Body of pancreas (tissue), 4 donors: ENCODE data around the gene BDP1. TPM values are rescaled to one million over a fixed set of nuclear protein-coding genes. Genes with fewer than 3 reads are reported as not detected.
"Not testable (repeated sequence)": the region's sequence is repeated elsewhere in the genome, so short reads cannot be mapped to it uniquely, and the experiment has no call there.

Source experiments
- ATAC-seq: fragments of 150-250 bp; one replicate; pipeline ENCODE4 v1.9.1; 2016
- DNase-seq, 4 donors: peaks; one replicate each; pipeline ENCODE4 v3.0.0-alpha.2; 2019
- H3K27ac ChIP-seq, 4 donors: fragments of 200-600 bp; sonication (generic); 1 replicate in 3 of 4; 2 replicates in 1 of 4; pipeline versions ENCODE4 v1.5.1 to v1.6.1; 2016 to 2019; ENCODE audit warnings: mild to moderate bottlenecking in 1 of 4, mixed read lengths in 1 of 4, moderate library complexity in 1 of 4
- H3K27me3 ChIP-seq, 2 donors: fragments of 200-600 bp; sonication (generic); one replicate each; pipeline ENCODE4 v1.6.0; 2016; ENCODE audit warnings: mild to moderate bottlenecking in 1 of 2
- H3K36me3 ChIP-seq, 2 donors: fragments of 200-600 bp; sonication (generic); replicated peaks in 1 of 2; 2 replicates each; pipeline ENCODE4 v1.5.1; 2016; ENCODE audit warnings: low read depth in 2 of 2; ENCODE audit not compliant: insufficient read depth in 1 of 2
- H3K4me1 ChIP-seq: fragments of 200-600 bp; sonication (generic); one replicate; pipeline ENCODE4 v1.6.0; 2016
- H3K4me3 ChIP-seq, 2 donors: fragments of 200-600 bp; sonication (generic); 1 replicate in 1 of 2; 2 replicates in 1 of 2; pipeline ENCODE4 v1.5.1; 2016 to 2019
- H3K9me3 ChIP-seq, 3 donors: fragments of 200-600 bp; sonication (generic); 1 replicate in 2 of 3; 2 replicates in 1 of 3; pipeline ENCODE4 v1.5.1; 2016
- CTCF ChIP-seq, 7 experiments: fragments of 450-650 bp in 4 of 7; fragments of 200-600 bp in 3 of 7; sonication (generic) in 3 of 7; IDR thresholded peaks; one replicate each; pipeline ENCODE4 v1.5.1; 2016 to 2019; ENCODE audit warnings: antibody characterized with exemption in 7 of 7
- POLR2A ChIP-seq, 3 donors: fragments of 450-650 bp; IDR thresholded peaks; one replicate each; pipeline ENCODE4 v1.6.1; 2016; ENCODE audit warnings: antibody characterized with exemption in 3 of 3, mild to moderate bottlenecking in 2 of 3
- WGBS, 2 donors: methylation state at CpG; one replicate each; pipeline ENCODE4 v1.1.5; 2017; 5-methylcytosine and 5-hydroxymethylcytosine counted together
- intact Hi-C: fragments of 100-400 bp; cut with DNase I; formaldehyde crosslinking; loops from one replicate; pipeline ENCODE4 v1.15.1; 2023
- total RNA-seq, 2 donors: library from RNA; depleted of rRNA; stranded (reverse); fragments of >200 nt; gene quantifications; one replicate each; pipeline ENCODE4 v1.1.0, GENCODE V29; 2016

Gene BDP1
- 10 to 100 TPM; 21.0 to 27.4 TPM for total RNA-seq

- Histone ChIP-seq H3K27ac (peak within 1 kb of the TSS; percentile 77 to 94 (median 90)), H3K36me3 (peaks cover 0 to 4% of the 10 kb centered on the region in 2 donors), H3K9me3 (no peaks in the 10 kb centered on the region), H3K27me3 (no peaks in the 10 kb centered on the region), H3K4me3 (peak within 1 kb of the TSS; percentile 73 to 82), H3K4me1 (peaks cover 16% of the 10 kb centered on the region)
- ATAC-seq (peak; percentile 98), DNase-seq (peak; percentile 96 to 98 (median 98))
- WGBS, 2 donors, result 0 to 2% methylated on average over 22 to 50 of the region's 50 CpGs
- intact Hi-C loops, result no loop called here
- TF ChIP-seq CTCF (IDR thresholded peaks at IDR 0.05), result peak in 4 of 7 experiments; percentile 8 to 24 (median 12)
- TF ChIP-seq POLR2A (IDR thresholded peaks at IDR 0.05), result peak; percentile 61 to 92 (median 90)
These were observed at the start of gene BDP1 for GRCh38 chr5:71455427-71456361. Gene BDP1, plus strand, starts transcription at chr5:71455651. Its CDS starts 227 bp downstream, at chr5:71455878.

GRCh38 chr5:71410088-71410487 is 45.4 kb upstream of the BDP1 start:
- H3K9me3 ChIP-seq, H3K4me1 ChIP-seq, H3K27ac ChIP-seq, ATAC-seq, H3K27me3 ChIP-seq, H3K36me3 ChIP-seq, intact Hi-C loops, H3K4me3 ChIP-seq, DNase-seq: not testable (repeated sequence)
- 56 to 71% methylated on average over 2 of the region's 2 CpGs for WGBS, 2 donors

GRCh38 chr5:71415626-71416025 is 39.8 kb upstream of the BDP1 start:
- H3K27me3 ChIP-seq, H3K9me3 ChIP-seq, H3K27ac ChIP-seq, ATAC-seq, intact Hi-C loops, DNase-seq, H3K4me1 ChIP-seq, H3K4me3 ChIP-seq, H3K36me3 ChIP-seq: not testable (repeated sequence)
- 72 to 83% methylated on average over 1 to 2 of the region's 2 CpGs for WGBS, 2 donors

GRCh38 chr5:71418026-71418425 is 37.4 kb upstream of the BDP1 start:
- DNase-seq, H3K4me3 ChIP-seq, H3K4me1 ChIP-seq, intact Hi-C loops, H3K27ac ChIP-seq, H3K9me3 ChIP-seq, H3K36me3 ChIP-seq, ATAC-seq, H3K27me3 ChIP-seq: not testable (repeated sequence)
- WGBS, 2 donors, result 81 to 86% methylated on average over 1 of the region's 1 CpG

- ATAC-seq, intact Hi-C loops: not testable (repeated sequence)
- WGBS, 2 donors, result 42 to 58% methylated on average over 1 of the region's 1 CpG
These were observed 34.2 kb upstream of the BDP1 start for GRCh38 chr5:71421278-71421677.

GRCh38 chr5:71423896-71424295 is 31.6 kb upstream of the BDP1 start:
- H3K27me3 ChIP-seq, H3K4me1 ChIP-seq, H3K36me3 ChIP-seq, ATAC-seq, H3K9me3 ChIP-seq, intact Hi-C loops, H3K4me3 ChIP-seq, DNase-seq, H3K27ac ChIP-seq: not testable (repeated sequence)
- WGBS, 2 donors, result 83 to 84% methylated on average over 3 of the region's 3 CpGs

More at GRCh38 chr5:71421278-71421677, 34.2 kb upstream of the BDP1 start:
- DNase-seq, H3K27ac ChIP-seq, H3K27me3 ChIP-seq, H3K4me3 ChIP-seq, H3K4me1 ChIP-seq, H3K36me3 ChIP-seq, H3K9me3 ChIP-seq: not testable (repeated sequence)

GRCh38 chr5:71426686-71427474 is 28.6 kb upstream of the BDP1 start:
- DNase-seq, H3K27me3 ChIP-seq, H3K4me3 ChIP-seq, intact Hi-C loops, ATAC-seq, H3K9me3 ChIP-seq, H3K27ac ChIP-seq, H3K4me1 ChIP-seq, H3K36me3 ChIP-seq: not testable (repeated sequence)
- 48% methylated on average over 2 of the region's 2 CpGs for WGBS, 2 donors

GRCh38 chr5:71432410-71432809 is 23.0 kb upstream of the BDP1 start:
- H3K36me3 ChIP-seq, H3K27me3 ChIP-seq, H3K4me1 ChIP-seq, ATAC-seq, H3K9me3 ChIP-seq, H3K27ac ChIP-seq, H3K4me3 ChIP-seq, DNase-seq, intact Hi-C loops: not testable (repeated sequence)
- WGBS, 2 donors, result 86 to 95% methylated on average over 3 of the region's 3 CpGs

- H3K4me3 ChIP-seq, H3K4me1 ChIP-seq, H3K9me3 ChIP-seq, intact Hi-C loops, ATAC-seq, H3K36me3 ChIP-seq, H3K27ac ChIP-seq, DNase-seq, H3K27me3 ChIP-seq: not testable (repeated sequence)
- WGBS, 2 donors, result 26 to 43% methylated on average over 3 of the region's 3 CpGs
These were observed 20.6 kb upstream of the BDP1 start for GRCh38 chr5:71434825-71435224.

GRCh38 chr5:71441564-71441963 is 13.9 kb upstream of the BDP1 start:
- H3K27me3 ChIP-seq, intact Hi-C loops, H3K27ac ChIP-seq, H3K4me3 ChIP-seq, H3K9me3 ChIP-seq, H3K36me3 ChIP-seq: not testable (repeated sequence)
- peak; percentile 51 to 73 (median 66) for DNase-seq
- WGBS, 2 donors, result 33 to 52% methylated on average over 1 of the region's 1 CpG
- ATAC-seq, result peak; percentile 94
- H3K4me1 ChIP-seq, result peaks cover 15% of the 10 kb centered on the region
